GM19328 (cell line): ENCODE data around the gene CHRDL2.
A peak's percentile ranks its signal among the peaks of the same experiment; 100 is the strongest.
"Not testable (repeated sequence)": the region's sequence is repeated elsewhere in the genome, so short reads cannot be mapped to it uniquely, and the experiment has no call there.

Experiments used
- ATAC-seq: cut with Tn5 transposase; IDR thresholded peaks from one replicate; pipeline ENCODE4 v1.9.1; 2021; ENCODE audit warnings: mild to moderate bottlenecking, moderate library complexity; ENCODE audit not compliant: unreplicated experiment

CHRDL2 gene

GRCh38 chr11:74731301-74732094 is at the start of gene CHRDL2:
TSS of gene CHRDL2 (minus strand) at chr11:74731426. CDS start at chr11:74730888, 538 bp downstream.
- ATAC-seq: no peak

GRCh38 chr11:74780248-74781005 is 49.2 kb upstream of the CHRDL2 start:
- ATAC-seq: no peak

- ATAC-seq: no peak
These were observed 47.4 kb upstream of the CHRDL2 start for GRCh38 chr11:74778581-74778980.

- no peak for ATAC-seq
These were observed 46.7 kb upstream of the CHRDL2 start for GRCh38 chr11:74777877-74778276.

GRCh38 chr11:74777038-74777437 is 45.8 kb upstream of the CHRDL2 start:
- ATAC-seq: no peak

- no peak for ATAC-seq
These were observed 45.3 kb upstream of the CHRDL2 start for GRCh38 chr11:74776546-74776945.

GRCh38 chr11:74775762-74776161 is 44.5 kb upstream of the CHRDL2 start:
- no peak for ATAC-seq

- no peak for ATAC-seq
These were observed 42.2 kb upstream of the CHRDL2 start for GRCh38 chr11:74773476-74773875.

GRCh38 chr11:74771139-74771538 is 39.9 kb upstream of the CHRDL2 start:
- no peak for ATAC-seq

GRCh38 chr11:74770456-74770855 is 39.2 kb upstream of the CHRDL2 start:
- ATAC-seq: no peak

GRCh38 chr11:74769055-74769707 is 38.0 kb upstream of the CHRDL2 start:
- no peak for ATAC-seq

- peak; percentile 58 for ATAC-seq
These were observed 37.0 kb upstream of the CHRDL2 start for GRCh38 chr11:74768172-74768651.

GRCh38 chr11:74766905-74767304 is 35.7 kb upstream of the CHRDL2 start:
- no peak for ATAC-seq

- no peak for ATAC-seq
These were observed 25.3 kb upstream of the CHRDL2 start for GRCh38 chr11:74756571-74756970.

GRCh38 chr11:74755395-74755995 is 24.3 kb upstream of the CHRDL2 start:
- ATAC-seq: no peak

- ATAC-seq: no peak
These were observed 23.5 kb upstream of the CHRDL2 start for GRCh38 chr11:74754507-74755252.

GRCh38 chr11:74751303-74751702 is 20.1 kb upstream of the CHRDL2 start:
- ATAC-seq: no peak

GRCh38 chr11:74750598-74750997 is 19.4 kb upstream of the CHRDL2 start:
- not testable (repeated sequence) for ATAC-seq

- ATAC-seq: no peak
These were observed 18.7 kb upstream of the CHRDL2 start for GRCh38 chr11:74749965-74750296.

- peak; percentile 36 for ATAC-seq
These were observed 18.1 kb upstream of the CHRDL2 start for GRCh38 chr11:74749127-74749964.
